Skeletal muscle tissue (tissue), 4 donors: ENCODE data around the gene POC1A. TPM values are rescaled to one million over a fixed set of nuclear protein-coding genes. Genes with fewer than 3 reads are reported as not detected.
"Not testable (repeated sequence)": the region's sequence is repeated elsewhere in the genome, so short reads cannot be mapped to it uniquely, and the experiment has no call there.

Source experiments
- H3K27ac ChIP-seq: one replicate; pipeline ENCODE4 v1.7.0; 2013; ENCODE audit warnings: mild to moderate bottlenecking, low read depth, low read length, inconsistent platforms
- H3K27me3 ChIP-seq, 3 donors: one replicate each; pipeline ENCODE4 v1.7.0; 2013; ENCODE audit warnings: low read length in 3 of 3; ENCODE audit not compliant: control insufficient read depth in 3 of 3, insufficient read depth in 3 of 3
- H3K36me3 ChIP-seq, 3 donors: one replicate each; pipeline ENCODE4 v1.7.0; 2013; ENCODE audit warnings: low read length in 3 of 3; ENCODE audit not compliant: control insufficient read depth in 3 of 3, insufficient read depth in 3 of 3
- H3K4me1 ChIP-seq, 3 donors: one replicate each; pipeline ENCODE4 v1.7.0; 2013; ENCODE audit warnings: low read length in 3 of 3, mild to moderate bottlenecking in 3 of 3; ENCODE audit not compliant: control insufficient read depth in 3 of 3, insufficient read depth in 3 of 3
- H3K4me3 ChIP-seq, 3 donors: one replicate each; pipeline ENCODE4 v1.7.0; 2013; ENCODE audit warnings: low read length in 3 of 3
- H3K9ac ChIP-seq, 3 donors: one replicate each; pipeline ENCODE4 v1.7.0; 2013; ENCODE audit warnings: low read length in 3 of 3, mild to moderate bottlenecking in 3 of 3, moderate library complexity in 2 of 3, low read depth in 1 of 3
- H3K9me3 ChIP-seq, 3 donors: one replicate each; pipeline ENCODE4 v1.7.0; 2013; ENCODE audit warnings: low read length in 3 of 3; ENCODE audit not compliant: control insufficient read depth in 3 of 3
- total RNA-seq: library from RNA; depleted of rRNA; stranded (reverse); fragments of >200 nt; gene quantifications from one replicate; pipeline ENCODE4 v1.2.3, GENCODE V29; 2014
- donor health status: Osteomylitis.

Gene POC1A
- total RNA-seq, 1 donor from 2014 or later = 2.6 TPM

GRCh38 chr3:52175416-52176179 is 21.4 kb upstream of the POC1A start:
- Histone ChIP-seq H3K4me3 (no peak overlapping the region), H3K4me1 (no peaks in the 10 kb centered on the region), H3K27ac (no peak overlapping the region)

GRCh38 chr3:52174896-52175295 is 20.7 kb upstream of the POC1A start:
- Histone ChIP-seq H3K4me1 (no peaks in the 10 kb centered on the region), H3K9ac (no peak overlapping the region), H3K27ac (no peak overlapping the region), H3K36me3 (no peaks in the 10 kb centered on the region), H3K9me3 (no peaks in the 10 kb centered on the region), H3K4me3 (no peak overlapping the region), H3K27me3 (peaks cover 0 to 4% (median 0%) of the 10 kb centered on the region in 3 donors)

More at GRCh38 chr3:52175416-52176179, 21.4 kb upstream of the POC1A start:
- Histone ChIP-seq H3K36me3 (no peaks in the 10 kb centered on the region), H3K27me3 (peaks cover 0 to 4% (median 0%) of the 10 kb centered on the region in 3 donors), H3K9me3 (no peaks in the 10 kb centered on the region), H3K9ac (no peak overlapping the region)

DNA sequence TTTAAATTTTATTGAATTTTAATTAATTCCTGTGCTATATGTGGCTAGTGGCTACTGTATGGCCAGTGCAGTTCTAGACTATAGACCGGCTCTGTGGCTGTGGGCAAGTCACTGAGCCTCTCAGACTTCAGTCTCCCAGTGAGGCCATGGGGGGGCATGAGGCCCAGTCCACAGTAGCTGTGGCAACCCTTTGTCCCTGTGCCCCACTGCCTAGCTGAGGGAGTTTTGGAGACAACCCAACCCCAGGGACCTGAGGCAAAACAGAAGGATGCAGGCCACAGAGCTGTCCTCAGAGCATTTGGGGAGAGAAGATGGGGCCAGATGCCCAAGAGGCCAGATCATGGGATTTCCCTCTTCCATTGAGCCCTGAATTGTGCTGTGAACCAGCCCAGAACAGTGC is 18.9 kb upstream of the POC1A start:
- peaks cover 0 to 4% (median 0%) of the 10 kb centered on the region in 3 donors for H3K27me3 ChIP-seq
- no peaks in the 10 kb centered on the region for H3K36me3 ChIP-seq
- H3K9ac ChIP-seq = no peak overlapping the region
- H3K9me3 ChIP-seq = no peaks in the 10 kb centered on the region
- no peak overlapping the region for H3K4me3 ChIP-seq
- no peaks in the 10 kb centered on the region for H3K4me1 ChIP-seq
- no peak overlapping the region for H3K27ac ChIP-seq

DNA sequence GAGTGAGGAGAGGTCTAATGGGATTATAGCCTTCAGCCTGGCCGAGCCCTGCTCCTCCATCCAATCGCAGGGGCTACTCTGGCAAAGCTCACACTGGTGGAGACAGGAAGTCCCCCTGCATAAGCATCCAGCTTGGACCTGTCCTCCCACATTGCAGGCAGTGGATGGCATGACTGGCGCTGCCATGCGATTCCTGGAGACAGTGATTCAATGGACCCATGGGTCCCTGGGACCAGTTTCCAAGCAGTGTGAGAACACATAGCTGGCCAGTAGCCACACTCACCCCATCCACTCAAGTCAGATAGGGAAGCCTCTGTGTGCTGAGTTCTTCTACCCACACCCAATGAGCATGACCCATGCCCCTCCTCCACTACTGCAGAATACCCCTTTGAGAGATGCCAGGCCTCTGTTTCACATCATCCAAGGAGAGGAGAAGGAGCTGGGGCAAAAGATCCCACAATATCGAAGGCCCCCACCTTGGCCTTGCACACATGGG is 18.1 kb upstream of the POC1A start:
- no peak overlapping the region for H3K9ac ChIP-seq
- no peaks in the 10 kb centered on the region for H3K36me3 ChIP-seq
- H3K9me3 ChIP-seq = no peaks in the 10 kb centered on the region
- no peak overlapping the region for H3K27ac ChIP-seq
- no peaks in the 10 kb centered on the region for H3K4me1 ChIP-seq
- peaks cover 0 to 4% (median 0%) of the 10 kb centered on the region in 3 donors for H3K27me3 ChIP-seq
- H3K4me3 ChIP-seq = no peak overlapping the region

- Histone ChIP-seq H3K36me3 (no peaks in the 10 kb centered on the region), H3K4me3 (no peak overlapping the region), H3K9me3 (no peaks in the 10 kb centered on the region), H3K4me1 (no peaks in the 10 kb centered on the region), H3K27me3 (peaks cover 0 to 4% (median 0%) of the 10 kb centered on the region in 3 donors), H3K9ac (no peak overlapping the region), H3K27ac (no peak overlapping the region)
These were observed 17.5 kb upstream of the POC1A start for GRCh38 chr3:52171514-52172261.

GRCh38 chr3:52170217-52170616 is 16.0 kb upstream of the POC1A start:
- H3K9ac ChIP-seq, H3K4me3 ChIP-seq, H3K27ac ChIP-seq, H3K4me1 ChIP-seq, H3K27me3 ChIP-seq, H3K9me3 ChIP-seq, H3K36me3 ChIP-seq: not testable (repeated sequence)

- Histone ChIP-seq H3K9me3 (no peaks in the 10 kb centered on the region), H3K27ac (no peak overlapping the region), H3K27me3 (peaks cover 0 to 3% (median 0%) of the 10 kb centered on the region in 3 donors), H3K36me3 (no peaks in the 10 kb centered on the region), H3K4me1 (no peaks in the 10 kb centered on the region), H3K4me3 (no peak overlapping the region), H3K9ac (no peak overlapping the region)
These were observed 13.0 kb upstream of the POC1A start for GRCh38 chr3:52167240-52167639.

- Histone ChIP-seq H3K27me3 (peaks cover 0 to 3% (median 0%) of the 10 kb centered on the region in 3 donors), H3K27ac (no peak overlapping the region), H3K9me3 (no peaks in the 10 kb centered on the region), H3K36me3 (no peaks in the 10 kb centered on the region), H3K4me1 (no peaks in the 10 kb centered on the region), H3K4me3 (no peak overlapping the region), H3K9ac (no peak overlapping the region)
These were observed 8.1 kb upstream of the POC1A start for GRCh38 chr3:52162250-52162872.

GRCh38 chr3:52159503-52159902 is 5.3 kb upstream of the POC1A start:
- Histone ChIP-seq H3K36me3 (no peaks in the 10 kb centered on the region), H3K27ac (no peak overlapping the region), H3K9ac (no peak overlapping the region), H3K27me3 (peaks cover 0 to 3% (median 0%) of the 10 kb centered on the region in 3 donors), H3K9me3 (no peaks in the 10 kb centered on the region), H3K4me1 (peaks cover 0 to 4% (median 0%) of the 10 kb centered on the region in 3 donors), H3K4me3 (no peak overlapping the region)
